Left renal cortex interstitium (tissue), 4 donors: ENCODE data around the gene AKAP17A. TPM values are rescaled to one million over a fixed set of nuclear protein-coding genes. Genes with fewer than 3 reads are reported as not detected.
"Not testable (repeated sequence)": the region's sequence is repeated elsewhere in the genome, so short reads cannot be mapped to it uniquely, and the experiment has no call there.

ENCODE experiments used
- DNase-seq, 4 donors: peaks; one replicate each; pipeline ENCODE4 v3.0.0-alpha.2; 2013; ENCODE audit warnings: low read depth in 4 of 4, low spot score in 2 of 4, missing footprints in 1 of 4
- polyA plus RNA-seq, 4 donors: library from polyadenylated mRNA; unstranded; fragments of 120-200 nt; gene quantifications; one replicate each; pipeline ENCODE4 v1.2.1, GENCODE V29; 2013; ENCODE audit not compliant: insufficient read length in 4 of 4

Gene AKAP17A
- polyA plus RNA-seq: 10 to 100 TPM; 38.9 to 64.6 (median 54.3) TPM

DNA sequence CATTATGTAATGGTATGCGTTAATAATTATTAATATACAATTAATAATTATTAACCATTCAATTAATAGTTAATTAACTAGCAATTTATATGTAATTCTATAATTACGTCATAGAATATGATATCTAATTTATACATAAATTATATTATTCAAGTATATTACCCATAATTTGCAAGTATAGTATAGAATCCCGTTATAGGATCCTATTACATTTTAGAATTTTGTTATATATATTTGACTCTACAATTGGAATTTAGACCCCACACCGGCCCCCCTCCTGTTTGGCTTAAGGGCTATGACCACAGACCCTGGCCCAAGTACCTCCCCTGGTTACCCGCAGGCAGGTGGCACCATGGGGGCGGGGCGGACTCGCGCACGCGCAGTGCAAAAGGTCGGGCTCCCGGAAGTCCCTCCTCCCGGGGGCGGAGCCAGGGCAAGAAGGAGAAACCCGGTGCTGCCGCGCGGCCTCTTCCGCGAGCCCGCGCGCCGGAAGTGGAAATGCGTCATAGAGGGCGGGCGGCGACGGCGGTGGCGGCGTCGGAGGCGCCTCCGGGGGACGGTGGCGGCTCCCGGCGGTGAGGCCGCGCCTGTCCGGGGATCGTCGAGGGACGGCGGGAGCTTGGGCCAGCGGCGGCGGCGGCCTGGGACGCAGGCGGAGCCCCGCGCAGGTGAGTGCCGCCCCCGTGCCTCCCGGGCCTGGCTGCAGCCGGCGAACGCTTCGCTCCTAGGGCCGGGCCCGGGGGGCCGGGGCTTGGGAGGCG is at the start of gene AKAP17A:
Gene AKAP17A (plus strand): TSS at position 503 of the 761 bp plus-strand sequence. CDS start 1,859 bp downstream, outside the sequence.
- peak; percentile 64 to 90 (median 86) for DNase-seq

GRCh38 chrX:1542994-1543725 is 48.2 kb upstream of the AKAP17A start:
- no peak for DNase-seq

- no peak for DNase-seq
Observed at GRCh38 chrX:1545776-1546408, 45.5 kb upstream of the AKAP17A start.

GRCh38 chrX:1546691-1547251 is 44.6 kb upstream of the AKAP17A start:
- DNase-seq: no peak

DNA sequence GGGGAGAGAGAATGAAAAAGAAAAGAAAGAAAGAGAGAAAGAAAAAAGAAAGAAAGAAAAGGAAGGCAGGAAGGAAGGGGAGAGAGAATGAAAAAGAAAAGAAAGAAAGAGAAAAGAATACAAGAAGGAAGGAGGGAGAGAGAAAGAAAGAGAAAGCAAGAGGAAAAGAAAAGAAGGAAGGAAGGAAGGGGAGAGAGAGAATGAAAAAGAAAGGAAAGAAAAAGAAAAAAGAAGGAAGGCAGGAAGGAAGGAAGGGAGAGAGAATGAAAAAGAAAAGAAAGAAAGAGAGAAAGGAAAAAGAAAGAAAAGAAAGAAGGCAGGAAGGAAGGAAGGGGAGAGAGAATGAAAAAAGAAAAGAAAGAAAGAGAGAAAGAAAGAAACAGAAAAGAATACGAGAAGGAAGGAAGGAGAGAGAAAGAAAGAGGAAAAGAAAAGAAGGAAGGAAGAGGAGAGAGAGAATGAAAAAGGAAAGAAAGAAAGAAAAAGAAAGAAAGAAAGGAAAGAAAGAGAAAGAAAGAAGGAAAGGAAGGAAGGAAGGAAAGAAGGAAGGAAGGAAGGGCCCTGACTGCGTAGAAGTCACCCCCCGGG is 39.4 kb upstream of the AKAP17A start:
- DNase-seq: no peak

DNA sequence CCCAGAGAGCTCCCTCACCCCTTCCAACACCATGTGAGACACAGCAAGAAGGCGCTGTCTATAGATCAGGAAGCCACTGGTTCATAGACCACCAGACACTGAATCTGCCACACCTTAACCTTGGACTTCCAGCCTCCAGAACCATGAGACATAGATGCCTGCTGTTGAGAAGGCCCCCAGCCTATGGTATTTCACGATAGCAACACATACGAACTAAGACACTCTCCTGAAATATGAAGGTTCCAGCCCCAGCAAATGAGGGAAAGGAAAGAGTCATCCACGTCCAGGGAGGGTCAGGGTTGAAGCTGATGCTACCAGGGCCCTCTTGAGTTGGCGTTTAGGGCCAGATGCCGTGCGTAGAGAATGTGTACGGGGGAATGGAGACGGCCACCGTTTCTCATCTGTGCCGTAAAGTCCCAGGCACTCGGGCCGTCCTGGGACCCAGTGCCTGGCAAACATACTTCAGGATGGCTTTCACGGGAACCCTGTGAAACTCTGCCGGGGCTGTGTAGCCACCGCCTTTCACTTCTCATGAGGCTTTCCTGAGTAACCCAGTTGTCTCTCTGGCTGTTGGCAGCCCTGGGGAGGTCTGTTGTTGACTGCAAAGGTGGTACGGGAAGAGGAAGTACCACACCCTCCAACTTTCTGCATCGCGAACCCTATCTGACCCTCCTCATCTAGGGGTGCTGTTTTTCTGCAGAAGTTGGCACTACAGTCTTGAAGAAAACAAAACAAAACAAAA is 36.8 kb upstream of the AKAP17A start:
- no peak for DNase-seq

- no peak for DNase-seq
Observed at GRCh38 chrX:1555370-1555769, 36.0 kb upstream of the AKAP17A start.

- not testable (repeated sequence) for DNase-seq
Observed at GRCh38 chrX:1557442-1557841, 34.0 kb upstream of the AKAP17A start.

DNA sequence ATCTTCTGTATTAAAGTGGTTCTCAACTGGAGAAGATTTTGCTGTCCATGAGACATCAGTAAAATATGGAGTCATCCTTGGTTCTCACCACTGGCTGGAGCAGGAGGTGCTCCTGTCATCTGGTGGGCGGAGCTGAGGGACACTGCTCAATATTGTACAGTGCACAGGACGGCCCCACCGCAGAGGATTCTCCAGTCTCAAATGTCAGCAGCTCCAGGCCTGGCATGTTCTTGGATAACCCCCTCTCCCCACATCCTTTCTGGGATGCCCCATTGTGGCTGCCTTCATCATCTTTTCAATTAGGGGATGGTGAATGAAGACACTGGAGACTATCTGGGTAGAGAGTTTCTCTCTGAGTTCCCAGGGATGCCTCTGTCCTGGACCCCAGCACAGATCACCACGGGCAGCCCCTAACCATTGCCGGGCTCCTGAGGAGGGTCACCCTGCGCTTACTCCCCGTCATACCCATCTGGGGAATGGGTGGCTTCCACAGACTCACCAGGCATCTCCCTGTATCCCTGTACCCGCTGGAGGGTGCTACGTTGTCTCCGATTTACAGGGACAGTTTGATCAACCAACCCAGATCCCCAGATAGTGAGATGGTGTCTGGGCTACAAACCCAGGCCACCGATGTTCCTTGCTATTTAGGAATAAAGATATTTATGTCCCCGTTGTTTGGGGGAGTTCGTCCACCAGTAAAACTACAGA is 32.5 kb upstream of the AKAP17A start:
- DNase-seq: no peak

DNA sequence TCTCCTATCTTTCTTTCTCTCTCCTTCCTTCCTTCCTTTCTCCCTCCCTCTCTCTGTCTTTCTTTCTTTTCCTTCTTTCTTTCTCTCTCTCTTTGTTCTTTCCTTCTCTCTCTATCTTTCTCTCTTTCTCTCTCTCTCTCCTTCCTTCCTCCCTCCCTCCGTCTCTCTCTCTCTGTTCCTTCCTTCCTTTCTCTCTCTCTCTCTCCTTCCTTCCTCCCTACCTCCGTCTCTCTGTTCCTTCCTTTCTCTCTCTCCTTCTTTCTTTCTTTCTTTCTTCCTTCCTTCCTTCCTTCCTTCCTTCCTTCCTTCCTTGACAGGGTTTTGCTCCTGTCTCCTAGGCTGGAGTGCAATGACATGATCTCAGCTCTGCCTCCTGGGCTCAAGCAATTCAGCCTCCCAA is 30.2 kb upstream of the AKAP17A start:
- no peak for DNase-seq

- not testable (repeated sequence) for DNase-seq
Observed at GRCh38 chrX:1564077-1564476, 27.3 kb upstream of the AKAP17A start.

DNA sequence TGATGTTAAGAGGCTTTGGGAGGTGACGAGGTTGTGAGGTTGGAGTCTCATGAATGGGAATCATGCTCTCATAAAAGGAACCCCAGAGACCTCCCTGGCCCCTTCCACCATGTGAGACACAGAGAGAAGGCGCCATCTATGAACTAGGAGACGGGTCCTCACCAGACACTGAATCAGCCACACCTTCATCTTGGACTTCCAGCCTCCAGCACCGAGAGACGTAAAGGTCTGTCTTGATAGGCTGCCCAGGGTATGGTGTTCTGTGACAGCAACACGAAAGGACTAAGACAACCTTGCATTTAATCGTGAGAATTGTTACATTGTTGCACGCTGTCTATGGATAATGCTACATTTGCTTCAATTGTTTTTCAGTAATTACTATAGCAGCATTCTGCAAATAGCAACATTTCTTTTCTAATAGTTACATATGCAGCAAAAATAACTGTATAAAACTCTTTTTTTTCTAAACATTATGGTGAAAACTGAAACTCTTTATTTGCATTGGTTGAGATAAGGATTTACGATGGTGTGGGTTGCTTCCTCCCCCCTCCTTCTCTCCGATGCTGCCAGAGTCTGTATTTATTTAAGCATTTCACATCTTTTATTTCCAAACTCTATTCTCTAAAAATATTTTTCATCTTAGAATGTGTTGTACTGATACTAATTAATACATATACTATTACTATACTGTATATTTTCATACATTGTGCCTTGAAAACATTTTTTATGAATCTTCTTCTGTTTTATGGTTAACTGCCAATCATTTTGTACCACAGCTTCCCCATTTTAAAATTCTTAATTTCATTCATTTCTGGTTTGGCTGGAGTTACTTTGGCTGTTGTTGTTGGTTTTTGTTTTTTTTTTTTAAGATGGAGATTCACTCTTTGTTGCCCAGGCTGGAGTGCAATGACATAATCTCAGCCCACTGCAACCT is 26.4 kb upstream of the AKAP17A start:
- no peak for DNase-seq

DNA sequence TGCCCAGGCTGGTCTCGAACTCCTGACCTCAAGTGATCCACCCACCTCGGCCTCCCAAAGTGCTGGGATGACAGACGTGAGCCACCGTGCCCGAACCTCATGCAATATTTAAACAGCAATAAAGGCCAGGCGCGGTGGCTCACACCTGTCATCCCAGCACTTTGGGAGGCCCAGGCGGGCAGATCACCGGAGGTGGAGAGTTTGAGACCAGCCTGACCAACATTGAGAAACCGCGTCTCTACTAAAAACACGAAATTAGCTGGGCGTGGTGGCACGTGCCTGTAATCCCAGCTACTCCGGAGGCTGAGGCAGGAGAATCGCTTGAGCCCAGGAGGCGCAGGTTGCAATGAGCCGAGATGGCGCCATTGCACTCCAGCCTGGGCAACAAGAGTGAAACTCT is 17.2 kb upstream of the AKAP17A start:
- DNase-seq: not testable (repeated sequence)

DNA sequence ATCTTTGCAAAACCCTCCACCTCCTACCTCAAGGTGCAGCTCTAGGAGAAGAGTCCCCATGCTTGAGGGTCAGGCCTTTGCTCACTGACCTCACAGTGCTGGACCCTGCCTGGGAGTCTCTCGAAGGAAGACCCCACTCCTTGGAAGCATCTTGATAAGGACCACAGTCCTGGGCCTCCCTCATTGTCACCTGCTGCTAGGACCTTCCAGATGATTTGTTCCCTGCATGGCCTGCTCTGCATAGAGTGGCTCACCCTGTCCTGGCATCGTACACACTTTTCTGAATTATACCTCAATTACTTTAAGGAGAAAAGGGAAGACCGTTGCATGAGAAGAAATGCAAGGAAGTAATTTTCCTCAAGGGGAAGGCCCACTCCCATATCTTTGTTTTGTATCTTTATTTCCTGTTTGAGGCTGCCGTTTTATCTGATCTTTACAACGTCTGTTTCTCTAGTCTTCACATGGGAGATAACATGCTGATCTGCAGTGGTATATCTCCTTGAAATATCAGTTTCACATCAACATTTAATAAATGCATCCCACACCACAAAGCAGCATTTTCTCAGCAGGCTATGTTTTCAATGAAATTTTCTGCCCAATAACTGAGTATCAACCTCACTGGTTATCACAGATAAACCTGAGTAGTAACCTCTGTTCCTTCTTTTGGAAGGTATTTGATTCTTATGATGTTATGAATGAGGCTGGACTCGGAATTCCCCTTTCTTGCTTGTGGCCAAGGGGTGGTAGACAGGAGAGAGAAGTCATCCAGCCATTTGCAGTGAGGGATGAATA is 15.0 kb upstream of the AKAP17A start:
- no peak for DNase-seq

GRCh38 chrX:1577845-1578244 is 13.6 kb upstream of the AKAP17A start:
- DNase-seq: no peak

DNA sequence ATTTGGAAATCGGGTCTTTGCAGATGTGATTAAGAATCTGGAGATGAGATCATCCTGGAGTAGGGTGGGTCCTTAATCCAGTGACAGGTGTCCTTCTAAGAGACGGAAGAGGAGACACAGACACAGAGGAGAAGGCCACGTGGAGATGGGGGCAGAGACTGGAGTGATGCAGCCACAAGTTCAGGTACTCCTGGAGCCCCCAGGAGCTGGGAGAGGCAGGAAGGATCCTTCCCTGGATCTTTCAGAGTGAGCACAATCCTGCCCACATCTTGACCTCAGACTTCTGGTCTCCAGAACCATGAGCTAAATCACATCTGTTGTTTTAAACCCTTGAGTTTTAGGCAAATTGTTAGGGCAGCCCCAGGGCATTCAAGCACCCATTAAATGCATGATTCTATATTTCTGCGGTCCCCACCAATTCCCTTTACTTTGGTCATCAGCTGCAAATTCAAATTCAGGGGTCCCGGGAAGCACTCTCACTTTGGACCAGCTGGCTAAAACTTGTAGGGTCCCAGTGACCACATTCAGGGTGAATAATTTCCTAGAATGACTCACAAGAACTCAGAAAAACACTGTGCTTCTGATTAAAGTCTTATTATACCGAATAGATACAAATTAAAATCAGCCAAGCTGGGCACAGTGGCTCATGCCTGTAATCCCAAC is 12.8 kb upstream of the AKAP17A start:
- DNase-seq: no peak

- no peak for DNase-seq
Observed at GRCh38 chrX:1581132-1581531, 10.3 kb upstream of the AKAP17A start.
